GM23338 (cell line): ENCODE measurements around the gene EPHB1. TPM values are rescaled to one million over a fixed set of nuclear protein-coding genes. Genes with fewer than 3 reads are reported as not detected.

ENCODE experiments used
- ATAC-seq: fragments of 200-7000 bp; cut with Tn5 transposase; 3 replicates; pipeline ENCODE4 v1.9.1; 2020
- DNase-seq: peaks from one replicate; pipeline ENCODE4 v3.0.0-alpha.2; 2015; ENCODE audit warnings: low spot score
- H2AFZ ChIP-seq: fragments of 200-600 bp; sonication (generic); 2 replicates; pipeline ENCODE4 v1.8.0; 2016; ENCODE audit warnings: antibody characterized with exemption, mild to moderate bottlenecking, moderate library complexity
- H3F3A ChIP-seq: fragments of 200-600 bp; sonication (generic); replicated peaks from 2 replicates; pipeline ENCODE4 v1.8.0; 2017; ENCODE audit warnings: antibody characterized with exemption, mixed run types, low read depth
- H3K27ac ChIP-seq: fragments of 200-600 bp; sonication (generic); 2 replicates; pipeline ENCODE4 v1.6.1; 2016; ENCODE audit warnings: low read depth
- H3K27me3 ChIP-seq: fragments of 200-600 bp; sonication (generic); 2 replicates; pipeline ENCODE4 v1.8.0; 2016; ENCODE audit warnings: mild to moderate bottlenecking, mixed run types, moderate library complexity; ENCODE audit not compliant: insufficient read depth
- H3K36me3 ChIP-seq: fragments of 200-600 bp; sonication (generic); 2 replicates; pipeline ENCODE4 v1.8.0; 2016; ENCODE audit warnings: mild to moderate bottlenecking; ENCODE audit not compliant: insufficient read depth
- H3K4me1 ChIP-seq: fragments of 200-600 bp; sonication (generic); 2 replicates; pipeline ENCODE4 v1.8.0; 2016; ENCODE audit warnings: mild to moderate bottlenecking, moderate library complexity; ENCODE audit not compliant: insufficient read depth
- H3K4me2 ChIP-seq: fragments of 200-600 bp; sonication (generic); 2 replicates; pipeline ENCODE4 v1.7.1; 2017; ENCODE audit warnings: mixed run types
- H3K4me3 ChIP-seq: fragments of 200-600 bp; sonication (generic); 2 replicates; pipeline ENCODE4 v1.6.1; 2016; ENCODE audit warnings: mixed run types
- H3K79me2 ChIP-seq: fragments of 200-600 bp; sonication (generic); replicated peaks from 2 replicates; pipeline ENCODE4 v1.8.0; 2017; ENCODE audit warnings: mild to moderate bottlenecking; ENCODE audit not compliant: insufficient read depth
- H3K9me2 ChIP-seq: fragments of 200-600 bp; sonication (generic); 2 replicates; pipeline ENCODE4 v1.8.0; 2017; ENCODE audit not compliant: insufficient read depth
- H4K20me1 ChIP-seq: fragments of 200-600 bp; sonication (generic); replicated peaks from 2 replicates; pipeline ENCODE4 v1.8.0; 2017; ENCODE audit warnings: mild to moderate bottlenecking; ENCODE audit not compliant: insufficient read depth
- H3K27ac Mint-ChIP-seq: 2 replicates; pipeline ENCODE4 v1.8.0; 2020; ENCODE audit warnings: inconsistent platforms, mild to moderate bottlenecking, moderate library complexity, mixed read lengths
- H3K27me3 Mint-ChIP-seq: 3 replicates; pipeline ENCODE4 v1.8.0; 2022; ENCODE audit warnings: low read depth, mild to moderate bottlenecking, moderate library complexity, mixed read lengths, inconsistent platforms; ENCODE audit not compliant: insufficient read depth, poor library complexity
- H3K36me3 Mint-ChIP-seq: 3 replicates; pipeline ENCODE4 v1.8.0; 2021; ENCODE audit warnings: low read depth, mild to moderate bottlenecking, inconsistent platforms, moderate library complexity, mixed read lengths
- H3K4me1 Mint-ChIP-seq: 3 replicates; pipeline ENCODE4 v1.8.0; 2020; ENCODE audit warnings: mild to moderate bottlenecking, inconsistent platforms, mixed read lengths
- H3K4me3 Mint-ChIP-seq: 3 replicates; pipeline ENCODE4 v1.8.0; 2021; ENCODE audit warnings: moderate library complexity, mild to moderate bottlenecking, inconsistent platforms, mixed read lengths
- H3K9me3 Mint-ChIP-seq: 3 replicates; pipeline ENCODE4 v1.8.0; 2020; ENCODE audit warnings: moderate library complexity, mild to moderate bottlenecking, inconsistent platforms, mixed read lengths
- CTCF ChIP-seq, 2 experiments: fragments of 200-600 bp in 1 of 2; sonication (generic) in 1 of 2; conservative IDR thresholded peaks; 2 replicates each; pipeline versions ENCODE4 v1.5.1 to v1.6.1; 2016 to 2017; ENCODE audit warnings: antibody characterized with exemption in 2 of 2, low read depth in 2 of 2, mild to moderate bottlenecking in 2 of 2, moderate library complexity in 1 of 2
- EZH2 ChIP-seq: fragments of 200-600 bp; sonication (generic); IDR thresholded peaks from one replicate; pipeline ENCODE4 v1.8.0; 2017; ENCODE audit warnings: antibody characterized with exemption, mild to moderate bottlenecking, low read depth; ENCODE audit not compliant: unreplicated experiment
- JUNB ChIP-seq: IDR thresholded peaks from one replicate; pipeline ENCODE4 v1.6.1; 2016; ENCODE audit warnings: antibody characterized with exemption; ENCODE audit not compliant: unreplicated experiment
- NANOG ChIP-seq: IDR thresholded peaks from 2 replicates; pipeline ENCODE4 v1.6.1; 2016; ENCODE audit warnings: antibody characterized with exemption, borderline replicate concordance
- POLR2AphosphoS5 ChIP-seq: IDR thresholded peaks from 2 replicates; pipeline ENCODE4 v1.6.1; 2016; ENCODE audit warnings: antibody characterized with exemption, low read depth
- STAT1 ChIP-seq: IDR thresholded peaks from one replicate; pipeline ENCODE4 v1.6.1; 2016; ENCODE audit warnings: antibody characterized with exemption; ENCODE audit not compliant: unreplicated experiment
- polyA plus RNA-seq: library from polyadenylated mRNA; unstranded; fragments of >200 nt; fragmentation: Nextera tagmentation; extraction: Ambion mirVana; gene quantifications from 2 replicates; pipeline ENCODE4 v1.2.1, GENCODE V29; 2016
- total RNA-seq: library from RNA; depleted of rRNA; stranded (reverse); fragments of >200 nt; shearing (Covaris generic); gene quantifications from 2 replicates; pipeline ENCODE4 v1.2.3, GENCODE V29; 2014
- TF ChIP-seq, protein P1 (sequence below): IDR thresholded peaks from 2 replicates; pipeline ENCODE4 v1.6.1; 2016; ENCODE audit warnings: antibody characterized with exemption
- TF ChIP-seq, protein P2 (sequence below): IDR thresholded peaks from one replicate; pipeline ENCODE4 v1.6.1; 2018; ENCODE audit warnings: antibody characterized with exemption; ENCODE audit not compliant: unreplicated experiment

EPHB1 gene
- total and polyA plus RNA-seq, 2 experiments from 2014 or later = 2.7 to 5.2 TPM

DNA sequence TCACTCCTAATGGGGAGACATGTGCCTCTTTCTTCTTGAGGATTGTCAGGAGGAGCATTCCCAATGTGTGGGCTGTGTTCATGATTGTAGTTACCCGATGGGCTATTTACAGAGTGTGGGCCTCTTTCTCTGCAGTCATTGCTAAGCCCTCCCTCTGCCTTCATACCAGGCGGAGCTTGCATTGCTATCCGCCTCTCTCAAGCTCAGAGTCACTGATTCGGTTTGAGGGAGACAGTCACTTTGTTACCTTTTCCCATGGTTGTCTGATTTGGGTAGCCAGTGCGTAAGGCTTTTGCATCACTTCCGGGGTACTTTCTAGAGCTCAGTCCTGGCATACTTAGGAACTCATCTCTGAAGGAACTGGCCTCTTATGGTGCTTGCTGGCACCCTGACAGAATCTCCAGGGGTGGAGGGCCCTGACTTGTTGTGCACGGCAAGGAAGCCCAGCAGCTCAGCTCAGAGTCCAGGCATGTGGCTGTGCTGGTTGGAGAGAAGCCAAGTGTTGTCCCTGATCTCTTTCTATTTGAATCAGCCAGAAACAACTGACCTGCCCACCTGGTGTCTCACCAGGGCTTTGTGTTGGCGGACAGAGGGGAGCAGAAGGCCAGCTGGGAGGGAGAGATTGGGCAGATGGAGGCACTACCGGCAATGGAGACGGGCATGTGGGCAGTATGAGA is 79.8 kb downstream of the EPHB1 start:
- H2AFZ ChIP-seq = no peak overlapping the region
- TF ChIP-seq CTCF (conservative IDR thresholded peaks at IDR 0.05; ENCODE audit: low read depth in 2 of 2) (no peak), JUNB (no peak), EZH2 (no peak)
- TF ChIP-seq, protein P1, sequence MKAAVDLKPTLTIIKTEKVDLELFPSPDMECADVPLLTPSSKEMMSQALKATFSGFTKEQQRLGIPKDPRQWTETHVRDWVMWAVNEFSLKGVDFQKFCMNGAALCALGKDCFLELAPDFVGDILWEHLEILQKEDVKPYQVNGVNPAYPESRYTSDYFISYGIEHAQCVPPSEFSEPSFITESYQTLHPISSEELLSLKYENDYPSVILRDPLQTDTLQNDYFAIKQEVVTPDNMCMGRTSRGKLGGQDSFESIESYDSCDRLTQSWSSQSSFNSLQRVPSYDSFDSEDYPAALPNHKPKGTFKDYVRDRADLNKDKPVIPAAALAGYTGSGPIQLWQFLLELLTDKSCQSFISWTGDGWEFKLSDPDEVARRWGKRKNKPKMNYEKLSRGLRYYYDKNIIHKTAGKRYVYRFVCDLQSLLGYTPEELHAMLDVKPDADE = no peak
- ATAC-seq = no peak

GRCh38 chr3:134876836-134877235 is 81.8 kb downstream of the EPHB1 start:
- Histone ChIP-seq H3K4me3 (no peak overlapping the region), H3K4me1 (no peaks in the 10 kb centered on the region), H2AFZ (no peak overlapping the region), H3K4me2 (no peak overlapping the region), H3F3A (no peaks in the 10 kb centered on the region), H4K20me1 (0 out of 2 replicates have a peak, but pooled peaks cover 2% of the 10 kb centered on the region), H3K27me3 (no peaks in the 10 kb centered on the region), H3K36me3 (no peaks in the 10 kb centered on the region), H3K27ac (no peak overlapping the region), H3K79me2 (no peaks in the 10 kb centered on the region), H3K9me2 (no peaks in the 10 kb centered on the region; the same call in 1 of the 2 replicates)
- TF ChIP-seq POLR2AphosphoS5 = no peak
- no peak for TF ChIP-seq NANOG
- Mint-ChIP-seq H3K4me3 (no peak overlapping the region), H3K27me3 (peaks cover 4% of the 10 kb centered on the region), H3K27ac (no peak overlapping the region), H3K4me1 (peaks cover 2% of the 10 kb centered on the region; the same call in 2 of the 3 replicates), H3K9me3 (no peaks in the 10 kb centered on the region), H3K36me3 (no peaks in the 10 kb centered on the region)
- DNase-seq (no peak), ATAC-seq (no peak)

More for the DNA sequence above, 79.8 kb downstream of the EPHB1 start:
- no peaks in the 10 kb centered on the region for H3F3A ChIP-seq
- no peaks in the 10 kb centered on the region for H3K27me3 ChIP-seq
- Mint-ChIP-seq H3K36me3 (no peaks in the 10 kb centered on the region), H3K4me3 (no peak overlapping the region), H3K27ac (no peak overlapping the region), H3K27me3 (peaks cover 4% of the 10 kb centered on the region), H3K4me1 (peaks cover 5% of the 10 kb centered on the region; the same call in 2 of the 3 replicates), H3K9me3 (no peaks in the 10 kb centered on the region)
- no peak overlapping the region for H3K4me3 ChIP-seq
- H3K27ac ChIP-seq = no peak overlapping the region
- no peaks in the 10 kb centered on the region for H3K36me3 ChIP-seq
- no peak for DNase-seq
- 0 out of 2 replicates have a peak, but pooled peaks cover 2% of the 10 kb centered on the region for H4K20me1 ChIP-seq
- H3K4me2 ChIP-seq = no peak overlapping the region
- no peaks in the 10 kb centered on the region for H3K4me1 ChIP-seq
- H3K79me2 ChIP-seq = no peaks in the 10 kb centered on the region
- H3K9me2 ChIP-seq = no peaks in the 10 kb centered on the region; the same call in 1 of the 2 replicates

GRCh38 chr3:134877788-134878187 is 82.7 kb downstream of the EPHB1 start:
- H3K27me3 Mint-ChIP-seq = peaks cover 6% of the 10 kb centered on the region
- Histone ChIP-seq H3F3A (no peaks in the 10 kb centered on the region), H3K9me2 (no peaks in the 10 kb centered on the region; the same call in 1 of the 2 replicates), H3K27ac (no peak overlapping the region), H3K4me3 (no peak overlapping the region), H3K36me3 (no peaks in the 10 kb centered on the region), H3K4me1 (no peaks in the 10 kb centered on the region), H3K4me2 (no peak overlapping the region), H2AFZ (no peak overlapping the region), H4K20me1 (0 out of 2 replicates have a peak, but pooled peaks cover 1% of the 10 kb centered on the region), H3K79me2 (no peaks in the 10 kb centered on the region), H3K27me3 (no peaks in the 10 kb centered on the region)
- no peaks in the 10 kb centered on the region for H3K9me3 Mint-ChIP-seq
- ATAC-seq (peak; percentile 57), DNase-seq (no peak)
- TF ChIP-seq EZH2 (no peak), STAT1 (no peak)
- TF ChIP-seq, protein P1 = no peak
- TF ChIP-seq, protein P2, sequence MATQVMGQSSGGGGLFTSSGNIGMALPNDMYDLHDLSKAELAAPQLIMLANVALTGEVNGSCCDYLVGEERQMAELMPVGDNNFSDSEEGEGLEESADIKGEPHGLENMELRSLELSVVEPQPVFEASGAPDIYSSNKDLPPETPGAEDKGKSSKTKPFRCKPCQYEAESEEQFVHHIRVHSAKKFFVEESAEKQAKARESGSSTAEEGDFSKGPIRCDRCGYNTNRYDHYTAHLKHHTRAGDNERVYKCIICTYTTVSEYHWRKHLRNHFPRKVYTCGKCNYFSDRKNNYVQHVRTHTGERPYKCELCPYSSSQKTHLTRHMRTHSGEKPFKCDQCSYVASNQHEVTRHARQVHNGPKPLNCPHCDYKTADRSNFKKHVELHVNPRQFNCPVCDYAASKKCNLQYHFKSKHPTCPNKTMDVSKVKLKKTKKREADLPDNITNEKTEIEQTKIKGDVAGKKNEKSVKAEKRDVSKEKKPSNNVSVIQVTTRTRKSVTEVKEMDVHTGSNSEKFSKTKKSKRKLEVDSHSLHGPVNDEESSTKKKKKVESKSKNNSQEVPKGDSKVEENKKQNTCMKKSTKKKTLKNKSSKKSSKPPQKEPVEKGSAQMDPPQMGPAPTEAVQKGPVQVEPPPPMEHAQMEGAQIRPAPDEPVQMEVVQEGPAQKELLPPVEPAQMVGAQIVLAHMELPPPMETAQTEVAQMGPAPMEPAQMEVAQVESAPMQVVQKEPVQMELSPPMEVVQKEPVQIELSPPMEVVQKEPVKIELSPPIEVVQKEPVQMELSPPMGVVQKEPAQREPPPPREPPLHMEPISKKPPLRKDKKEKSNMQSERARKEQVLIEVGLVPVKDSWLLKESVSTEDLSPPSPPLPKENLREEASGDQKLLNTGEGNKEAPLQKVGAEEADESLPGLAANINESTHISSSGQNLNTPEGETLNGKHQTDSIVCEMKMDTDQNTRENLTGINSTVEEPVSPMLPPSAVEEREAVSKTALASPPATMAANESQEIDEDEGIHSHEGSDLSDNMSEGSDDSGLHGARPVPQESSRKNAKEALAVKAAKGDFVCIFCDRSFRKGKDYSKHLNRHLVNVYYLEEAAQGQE = no peak
- H3K4me3 Mint-ChIP-seq = no peak overlapping the region
- H3K27ac Mint-ChIP-seq = no peak overlapping the region
- no peaks in the 10 kb centered on the region for H3K36me3 Mint-ChIP-seq
- no peaks in the 10 kb centered on the region for H3K4me1 Mint-ChIP-seq
